H1 (cell line): ENCODE results near the gene AANAT.

Source experiments
- CEBPB ChIP-seq: IDR thresholded peaks from 2 replicates; pipeline ENCODE4 v1.6.1; 2012; ENCODE audit warnings: low read depth, low read length
- CHD1 ChIP-seq: IDR thresholded peaks from 2 replicates; pipeline ENCODE4 v1.6.1; 2012; ENCODE audit warnings: low read depth, low read length, improper control_type of control experiment
- HDAC6 ChIP-seq: IDR thresholded peaks from one replicate; pipeline ENCODE4 v1.7.1; 2012; ENCODE audit warnings: low read depth, mild to moderate bottlenecking, inconsistent platforms, low read length, moderate library complexity
- MAX ChIP-seq: IDR thresholded peaks from 2 replicates; pipeline ENCODE4 v1.6.1; 2012; ENCODE audit warnings: inconsistent platforms
- POLR2A ChIP-seq, 2 experiments: IDR thresholded peaks; 1 replicate in 1 of 2; 2 replicates in 1 of 2; pipeline ENCODE4 v1.6.1; 2011; ENCODE audit warnings: low read depth in 2 of 2, low read length in 2 of 2, mild to moderate bottlenecking in 2 of 2; ENCODE audit errors: control extremely low read depth in 1 of 2
- RFX5 ChIP-seq: IDR thresholded peaks from 2 replicates; pipeline ENCODE4 v1.6.1; 2011; ENCODE audit warnings: low read depth, low read length, improper control_type of control experiment, borderline replicate concordance
- TAF1 ChIP-seq: IDR thresholded peaks from 2 replicates; pipeline ENCODE4 v1.6.1; 2011; ENCODE audit warnings: mild to moderate bottlenecking, low read depth, low read length
- ZNF274 ChIP-seq: IDR thresholded peaks from 2 replicates; pipeline ENCODE4 v1.7.0; 2012; ENCODE audit warnings: low read length, borderline replicate concordance; ENCODE audit errors: extremely low read depth
- TF ChIP-seq, protein P1 (sequence below), 3 experiments: IDR thresholded peaks; 1 replicate in 2 of 3; 2 replicates in 1 of 3; pipeline versions ENCODE4 v1.5.1 to v1.6.1; 2011; ENCODE audit warnings: low read length in 3 of 3, mild to moderate bottlenecking in 3 of 3, inconsistent platforms in 2 of 3, low read depth in 1 of 3, moderate library complexity in 1 of 3; ENCODE audit not compliant: insufficient read depth in 1 of 3; ENCODE audit errors: control extremely low read depth in 1 of 3

GRCh38 chr17:76511668-76512365, 44.4 kb downstream of the AANAT start:
- TF ChIP-seq POLR2A (IDR thresholded peaks at IDR 0.05; ENCODE audit: control extremely low read depth in 1 of 2, low read depth in 2 of 2, low read length in 2 of 2) (no peak), ZNF274 (no peak), TAF1 (no peak), RFX5 (no peak), MAX (no peak), CHD1 (no peak), CEBPB (no peak), HDAC6 (no peak)
- TF ChIP-seq, protein P1, sequence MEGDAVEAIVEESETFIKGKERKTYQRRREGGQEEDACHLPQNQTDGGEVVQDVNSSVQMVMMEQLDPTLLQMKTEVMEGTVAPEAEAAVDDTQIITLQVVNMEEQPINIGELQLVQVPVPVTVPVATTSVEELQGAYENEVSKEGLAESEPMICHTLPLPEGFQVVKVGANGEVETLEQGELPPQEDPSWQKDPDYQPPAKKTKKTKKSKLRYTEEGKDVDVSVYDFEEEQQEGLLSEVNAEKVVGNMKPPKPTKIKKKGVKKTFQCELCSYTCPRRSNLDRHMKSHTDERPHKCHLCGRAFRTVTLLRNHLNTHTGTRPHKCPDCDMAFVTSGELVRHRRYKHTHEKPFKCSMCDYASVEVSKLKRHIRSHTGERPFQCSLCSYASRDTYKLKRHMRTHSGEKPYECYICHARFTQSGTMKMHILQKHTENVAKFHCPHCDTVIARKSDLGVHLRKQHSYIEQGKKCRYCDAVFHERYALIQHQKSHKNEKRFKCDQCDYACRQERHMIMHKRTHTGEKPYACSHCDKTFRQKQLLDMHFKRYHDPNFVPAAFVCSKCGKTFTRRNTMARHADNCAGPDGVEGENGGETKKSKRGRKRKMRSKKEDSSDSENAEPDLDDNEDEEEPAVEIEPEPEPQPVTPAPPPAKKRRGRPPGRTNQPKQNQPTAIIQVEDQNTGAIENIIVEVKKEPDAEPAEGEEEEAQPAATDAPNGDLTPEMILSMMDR (IDR thresholded peaks at IDR 0.05; ENCODE audit: control extremely low read depth in 1 of 3, insufficient read depth in 1 of 3, low read depth in 1 of 3, low read length in 3 of 3): no peak
